Heart right ventricle (tissue), 16 donors: ENCODE measurements around the gene SEC16A. TPM values are rescaled to one million over a fixed set of nuclear protein-coding genes. Genes with fewer than 3 reads are reported as not detected.

ENCODE experiments used
- ATAC-seq, 8 donors: fragments of 200-7000 bp; cut with Tn5 transposase; one replicate each; pipeline ENCODE4 v1.9.1; 2020; ENCODE audit warnings: mild to moderate bottlenecking in 8 of 8, moderate library complexity in 8 of 8, moderate number of reproducible peaks in 1 of 8
- DNase-seq, 2 donors: peaks; one replicate each; pipeline ENCODE4 v3.0.0-alpha.2; 2020
- H3K27ac ChIP-seq, 10 donors: fragments of 200-600 bp; sonication (generic) in 2 of 10; one replicate each; pipeline versions ENCODE4 v1.5.0 to v1.8.0; 2020 to 2022; ENCODE audit warnings: mild to moderate bottlenecking in 3 of 10
- H3K27me3 ChIP-seq, 7 donors: fragments of 200-600 bp; one replicate each; pipeline ENCODE4 v1.8.0; 2021 to 2022; ENCODE audit warnings: mild to moderate bottlenecking in 2 of 7
- H3K36me3 ChIP-seq, 9 donors: fragments of 200-600 bp; sonication (generic) in 1 of 9; one replicate each; pipeline versions ENCODE4 v1.5.0 to v1.8.0; 2020 to 2022; ENCODE audit warnings: mild to moderate bottlenecking in 2 of 9
- H3K4me1 ChIP-seq, 9 donors: fragments of 200-600 bp; sonication (generic) in 1 of 9; one replicate each; pipeline versions ENCODE4 v1.5.0 to v1.8.0; 2020 to 2022; ENCODE audit warnings: mild to moderate bottlenecking in 4 of 9
- H3K4me3 ChIP-seq, 10 donors: fragments of 200-600 bp; sonication (generic) in 2 of 10; one replicate each; pipeline versions ENCODE4 v1.5.0 to v1.8.0; 2020 to 2022; ENCODE audit warnings: mild to moderate bottlenecking in 7 of 10, moderate library complexity in 2 of 10
- H3K9me3 ChIP-seq, 11 donors: fragments of 200-600 bp in 10 of 11; sonication (generic) in 2 of 11; one replicate each; pipeline versions ENCODE4 v1.5.0 to v1.8.0; 2013 to 2022; ENCODE audit warnings: mild to moderate bottlenecking in 2 of 11, control low read depth in 1 of 11, moderate library complexity in 1 of 11
- CTCF ChIP-seq, 9 donors: fragments of 200-600 bp; sonication (generic) in 2 of 9; IDR thresholded peaks; one replicate each; pipeline versions ENCODE4 v1.5.0 to v1.8.0; 2021 to 2022; ENCODE audit warnings: antibody characterized with exemption in 9 of 9, mild to moderate bottlenecking in 5 of 9, moderate library complexity in 1 of 9
- WGBS, 2 donors: extraction: QIAGEN DNeasy Blood & Tissue Kit; methylation state at CpG; one replicate each; pipeline ENCODE4 v1.1.7; 2013; ENCODE audit warnings: inconsistent platforms in 1 of 2; 5-methylcytosine and 5-hydroxymethylcytosine counted together
- intact Hi-C, 10 donors: fragments of 100-400 bp; cut with DNase I; formaldehyde crosslinking; loops; one replicate each; pipeline versions ENCODE4 v1.11.1 to v1.14.2; 2022
- polyA plus RNA-seq, 2 donors: library from polyadenylated mRNA; stranded (reverse); fragments of 200-250 nt; gene quantifications; one replicate each; pipeline ENCODE4 v1.2.3, GENCODE V29; 2013
- total RNA-seq, 10 donors: library from RNA; stranded (reverse); fragmentation: NEBNext Ultra II Directional in 3 of 10; extraction: Animal tissue kit (Norgen Biotek cat#: 25700) in 3 of 10; gene quantifications; one replicate each; pipeline versions ENCODE4 v1.2.1 to v1.2.4, GENCODE V29; 2021 to 2023
- donor health status: Arrhythmogenic right ventricular cardiomyopathy.
- donor health status: ischemic (EF 13 %, LVEDD 7.1; RV severe dilation, severe dysfunction).
- donor health status: healthy with polysubstance abuse.
- donor health status: DM: no; HTN: yes; CAD: no.
- donor health status: DM: no; HTN: no; CAD: no.
- donor health status: ischemic (EF 25% LVEDD 6.9; RV normal size, moderate dysfunction).
- donor health status: ischemic (EF 25% LVEDD 5.7; RV mildly dilated, moderate dysfunction).
- donor health status: healthy.
- donor health status: DM: yes; HTN: yes; CAD: no.
- donor health status: Ischemic cardiomyopathy.
- donor health status: ischemic (EF 35%, LVEDD 5.7; RV mildly dilated, moderate dysfunction).
- donor health status: nonischemic (EF 11% LVEDD 7.7; RV severe dilation, severe dysfunction).
- donor health status: DM: yes; HTN: yes; CAD: no.
- donor health status: PGD.
- donor health status: ischemic (EF 29% LVEDD 5.4; RV normal size, mild dysfunction).
- donor health status: nonischemic (EF 23%, LVEDD 6.1; RV moderate dilation, normal function).

Gene SEC16A
- total and polyA plus RNA-seq, 12 donors: 21.9 to 35.9 (median 28.6) TPM

GRCh38 chr9:136499935-136500910, 17.4 kb upstream of the SEC16A start:
- 94 to 95% methylated on average over 49 to 50 of the region's 50 CpGs for WGBS, 2 donors
- Histone ChIP-seq H3K27ac (no peak overlapping the region), H3K27me3 (no peaks in the 10 kb centered on the region), H3K4me1 (peaks cover 0 to 6% (median 0%) of the 10 kb centered on the region in 9 donors), H3K9me3 (no peaks in the 10 kb centered on the region), H3K36me3 (peaks cover 17 to 100% (median 84%) of the 10 kb centered on the region in 9 donors), H3K4me3 (no peak overlapping the region)
- TF ChIP-seq CTCF (IDR thresholded peaks at IDR 0.05): no peak
- intact Hi-C loops: no loop called here
- DNase-seq: no peak
- ATAC-seq: no peak

- no peak for ATAC-seq
- Histone ChIP-seq H3K9me3 (no peaks in the 10 kb centered on the region), H3K36me3 (peaks cover 17 to 100% (median 75%) of the 10 kb centered on the region in 9 donors), H3K4me3 (no peak overlapping the region), H3K27me3 (no peaks in the 10 kb centered on the region), H3K27ac (no peak overlapping the region), H3K4me1 (peaks cover 0 to 13% (median 0%) of the 10 kb centered on the region in 9 donors)
- intact Hi-C loops: no loop called here
- DNase-seq: no peak
- 91 to 92% methylated on average over 46 of the region's 46 CpGs for WGBS, 2 donors
- TF ChIP-seq CTCF (IDR thresholded peaks at IDR 0.05): no peak
Observed at GRCh38 chr9:136499071-136499934, 16.5 kb upstream of the SEC16A start.

GRCh38 chr9:136497916-136498695, 15.3 kb upstream of the SEC16A start:
- no peak for DNase-seq
- WGBS, 2 donors: 91% methylated on average over 28 of the region's 28 CpGs
- intact Hi-C loops: no loop called here

More at GRCh38 chr9:136497916-136498695, 15.3 kb upstream of the SEC16A start:
- ATAC-seq: no peak
- Histone ChIP-seq H3K4me1 (peaks cover 0 to 21% (median 11%) of the 10 kb centered on the region in 9 donors), H3K27ac (no peak overlapping the region), H3K27me3 (no peaks in the 10 kb centered on the region), H3K9me3 (no peaks in the 10 kb centered on the region), H3K4me3 (no peak overlapping the region), H3K36me3 (peaks cover 17 to 90% (median 63%) of the 10 kb centered on the region in 9 donors)
- no peak for TF ChIP-seq CTCF (IDR thresholded peaks at IDR 0.05)
